Loucy (cell line): ENCODE measurements around the gene NFKBIB.
"Not testable (repeated sequence)": the region's sequence is repeated elsewhere in the genome, so short reads cannot be mapped to it uniquely, and the experiment has no call there.

Experiments used
- H2AFZ ChIP-seq: fragments of 200-600 bp; sonication (generic); 2 replicates; pipeline ENCODE4 v1.6.0; 2016; ENCODE audit warnings: antibody characterized with exemption, mild to moderate bottlenecking, low read length, moderate library complexity
- H3F3A ChIP-seq: fragments of 200-600 bp; 2 replicates; pipeline ENCODE4 v1.6.0; 2016; ENCODE audit warnings: antibody characterized with exemption, low read depth, mild to moderate bottlenecking
- H3K27me3 ChIP-seq: fragments of 200-600 bp; sonication (generic); 2 replicates; pipeline ENCODE4 v1.6.1; 2014; ENCODE audit warnings: low read length, mild to moderate bottlenecking; ENCODE audit not compliant: insufficient read depth, poor library complexity, severe bottlenecking
- H3K36me3 ChIP-seq: fragments of 200-600 bp; sonication (generic); 2 replicates; pipeline ENCODE4 v1.6.1; 2016; ENCODE audit warnings: low read length; ENCODE audit not compliant: insufficient read depth
- H3K4me1 ChIP-seq: fragments of 200-600 bp; sonication (generic); 2 replicates; pipeline ENCODE4 v1.5.1; 2014; ENCODE audit warnings: low read length, mild to moderate bottlenecking; ENCODE audit not compliant: insufficient read depth, poor library complexity, severe bottlenecking
- H3K4me2 ChIP-seq: fragments of 200-600 bp; sonication (generic); 2 replicates; pipeline ENCODE4 v1.6.0; 2014; ENCODE audit warnings: antibody characterized with exemption, low read length, low read depth, mild to moderate bottlenecking; ENCODE audit not compliant: poor library complexity, severe bottlenecking
- H3K4me3 ChIP-seq: fragments of 200-600 bp; sonication (generic); 2 replicates; pipeline ENCODE4 v1.5.1; 2014; ENCODE audit warnings: low read length, mild to moderate bottlenecking, mixed read lengths; ENCODE audit not compliant: poor library complexity, severe bottlenecking
- H3K79me2 ChIP-seq: fragments of 200-600 bp; sonication (generic); 2 replicates; pipeline ENCODE4 v1.6.1; 2014; ENCODE audit warnings: low read length; ENCODE audit not compliant: insufficient read depth
- H3K9ac ChIP-seq: fragments of 200-600 bp; sonication (generic); 2 replicates; pipeline ENCODE4 v1.6.0; 2014; ENCODE audit warnings: mild to moderate bottlenecking, low read depth, low read length, moderate library complexity; ENCODE audit not compliant: poor library complexity, severe bottlenecking
- H3K9me2 ChIP-seq: fragments of 200-600 bp; sonication (generic); replicated peaks from 2 replicates; pipeline ENCODE4 v1.6.1; 2016; ENCODE audit warnings: low read depth, low read length, mixed read lengths
- H3K9me3 ChIP-seq: fragments of 200-600 bp; sonication (generic); 2 replicates; pipeline ENCODE4 v1.6.1; 2014; ENCODE audit warnings: mild to moderate bottlenecking, antibody characterized with exemption, low read length, low read depth; ENCODE audit not compliant: insufficient read depth
- H4K20me1 ChIP-seq: fragments of 200-600 bp; sonication (generic); 2 replicates; pipeline ENCODE4 v1.6.0; 2014; ENCODE audit warnings: antibody characterized with exemption, low read length, mild to moderate bottlenecking; ENCODE audit not compliant: insufficient read depth, poor library complexity, severe bottlenecking
- CTCF ChIP-seq: fragments of 200-600 bp; sonication (generic); conservative IDR thresholded peaks from 2 replicates; pipeline ENCODE4 v1.5.1; 2014; ENCODE audit warnings: mild to moderate bottlenecking, antibody characterized with exemption, low read length
- EZH2phosphoT487 ChIP-seq: fragments of 200-600 bp; IDR thresholded peaks from 2 replicates; pipeline ENCODE4 v1.6.1; 2018; ENCODE audit warnings: antibody characterized with exemption, mild to moderate bottlenecking, moderate library complexity, borderline replicate concordance

The NFKBIB gene

GRCh38 chr19:38883286-38883685, 16.5 kb upstream of the NFKBIB start:
- peaks cover 9% of the 10 kb centered on the region for H3F3A ChIP-seq
- H3K4me3 ChIP-seq, result no peak overlapping the region
- H3K27me3 ChIP-seq, result no peaks in the 10 kb centered on the region
- H3K9me2 ChIP-seq, result no peaks in the 10 kb centered on the region
- H3K4me2 ChIP-seq, result no peak overlapping the region
- H3K4me1 ChIP-seq, result peaks cover 19% of the 10 kb centered on the region
- no peaks in the 10 kb centered on the region for H3K79me2 ChIP-seq
- no peak overlapping the region for H3K9ac ChIP-seq
- no peaks in the 10 kb centered on the region for H3K9me3 ChIP-seq
- H2AFZ ChIP-seq, result no peak overlapping the region
- H4K20me1 ChIP-seq, result no peaks in the 10 kb centered on the region
- H3K36me3 ChIP-seq, result no peaks in the 10 kb centered on the region; the same call in 1 of the 2 replicates
- TF ChIP-seq EZH2phosphoT487, result no peak
- TF ChIP-seq CTCF, result no peak

GRCh38 chr19:38884691-38885090, 15.1 kb upstream of the NFKBIB start:
- not testable (repeated sequence) for H4K20me1 ChIP-seq, H3K79me2 ChIP-seq, H3K4me1 ChIP-seq

GRCh38 chr19:38888876-38889275, 10.9 kb upstream of the NFKBIB start:
- H3K4me2 ChIP-seq, result no peak overlapping the region
- TF ChIP-seq CTCF (no peak), EZH2phosphoT487 (no peak)
- no peaks in the 10 kb centered on the region for H3F3A ChIP-seq
- no peaks in the 10 kb centered on the region for H3K79me2 ChIP-seq
- H2AFZ ChIP-seq, result no peak overlapping the region
- H3K4me1 ChIP-seq, result no peaks in the 10 kb centered on the region
- no peaks in the 10 kb centered on the region for H4K20me1 ChIP-seq
- H3K9me2 ChIP-seq, result no peaks in the 10 kb centered on the region
- H3K27me3 ChIP-seq, result no peaks in the 10 kb centered on the region
- H3K4me3 ChIP-seq, result no peak overlapping the region
- no peaks in the 10 kb centered on the region for H3K9me3 ChIP-seq
- H3K36me3 ChIP-seq, result peaks cover 8% of the 10 kb centered on the region; the same call in 1 of the 2 replicates
- no peak overlapping the region for H3K9ac ChIP-seq

More at GRCh38 chr19:38884691-38885090, 15.1 kb upstream of the NFKBIB start:
- not testable (repeated sequence) for H3K9me2 ChIP-seq, H3K27me3 ChIP-seq, H3F3A ChIP-seq, H3K4me3 ChIP-seq, H3K9ac ChIP-seq, H2AFZ ChIP-seq, H3K4me2 ChIP-seq, H3K36me3 ChIP-seq, H3K9me3 ChIP-seq

DNA sequence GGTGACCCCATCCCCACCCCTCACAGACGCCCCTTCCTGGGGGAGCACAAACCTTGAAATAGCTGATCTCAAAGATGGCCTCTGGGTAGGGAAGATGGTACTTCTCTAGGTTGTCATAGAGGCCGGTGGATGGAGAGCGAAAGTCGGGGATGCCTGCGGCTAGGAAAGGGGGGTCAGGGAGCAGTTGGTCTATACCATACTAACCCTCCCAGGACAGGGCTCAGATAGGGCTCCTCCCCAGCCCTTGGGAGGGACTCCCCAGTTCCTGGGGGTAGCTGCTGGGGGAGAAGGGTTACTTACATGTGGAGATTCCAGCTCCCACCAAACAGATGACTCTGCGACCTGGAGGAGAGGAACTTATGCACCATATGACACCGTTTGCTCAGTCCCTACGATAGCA, 10.0 kb upstream of the NFKBIB start:
- Histone ChIP-seq H3K4me2 (no peak overlapping the region), H3K79me2 (no peaks in the 10 kb centered on the region), H2AFZ (no peak overlapping the region), H3K9me2 (no peaks in the 10 kb centered on the region), H3F3A (no peaks in the 10 kb centered on the region), H3K4me1 (no peaks in the 10 kb centered on the region), H3K27me3 (no peaks in the 10 kb centered on the region), H3K9ac (no peak overlapping the region), H3K4me3 (no peak overlapping the region), H3K9me3 (no peaks in the 10 kb centered on the region), H3K36me3 (peaks cover 8% of the 10 kb centered on the region; the same call in 1 of the 2 replicates), H4K20me1 (no peaks in the 10 kb centered on the region)
- TF ChIP-seq EZH2phosphoT487 (no peak), CTCF (no peak)
